HepG2 (cell line): ENCODE measurements around the gene ANGPTL2. TPM values are rescaled to one million over a fixed set of nuclear protein-coding genes. Genes with fewer than 3 reads are reported as not detected.

Experiments used
- ATAC-seq: fragments of 200-7000 bp; cut with Tn5 transposase; 3 replicates; pipeline ENCODE4 v1.9.1; 2020; ENCODE audit warnings: mild to moderate bottlenecking, moderate library complexity
- BruUV-seq: library from RNA; stranded (reverse); fragments of 400-500 nt; replicated peaks from 2 replicates; lab custom pipeline; 2021; lab: Mats Ljungman, UMichigan
- CTCF ChIA-PET: fragments of 300-600 bp; formaldehyde crosslinking; extraction: SDS; loops from one replicate; lab custom pipeline; 2021; ENCODE audit warnings: low total read pairs, inconsistent platforms, low intra/inter-chr PET ratio; lab: Yijun Ruan, JAX
- POLR2A ChIA-PET: fragments of 350-600 bp; sonication (Branson Sonifier 250); formaldehyde crosslinking; loops from one replicate; lab custom pipeline; 2020; ENCODE audit warnings: antibody characterized with exemption, inconsistent platforms; lab: Yijun Ruan, JAX
- DNase-seq: peaks from one replicate; pipeline ENCODE4 v3.0.0-alpha.2; 2015; ENCODE audit warnings: low spot score
- FAIRE-seq: peaks from 3 replicates; lab custom pipeline; 2011; peaks lifted over from hg19 to GRCh38; lab: Jason Lieb, UNC
- H2AFZ ChIP-seq: one replicate; pipeline ENCODE4 v1.6.1; 2011; ENCODE audit warnings: low read length, inconsistent platforms
- H3K27ac ChIP-seq: fragments of 300-600 bp; 3 replicates; pipeline ENCODE4 v1.8.0; 2011; ENCODE audit warnings: mixed run types, mild to moderate bottlenecking, mixed read lengths, low read length, inconsistent platforms; ENCODE audit not compliant: insufficient read depth; ENCODE audit errors: extremely low read length
- H3K27me3 ChIP-seq, 2 experiments: fragments of 200-600 bp in 1 of 2; 2 replicates in 1 of 2; 3 replicates in 1 of 2; pipeline versions ENCODE4 v1.6.0 to v1.8.0; 2011; ENCODE audit warnings: low read length in 2 of 2, mild to moderate bottlenecking in 2 of 2, moderate library complexity in 2 of 2, inconsistent platforms in 1 of 2; ENCODE audit not compliant: insufficient read depth in 2 of 2, control insufficient read depth in 1 of 2
- H3K36me3 ChIP-seq, 2 experiments: fragments of 200-600 bp in 1 of 2; replicated peaks in 1 of 2; 2 replicates in 1 of 2; 3 replicates in 1 of 2; pipeline versions ENCODE4 v1.5.1 to v1.8.0; 2011; ENCODE audit warnings: low read length in 2 of 2, inconsistent platforms in 1 of 2; ENCODE audit not compliant: insufficient read depth in 2 of 2, control insufficient read depth in 1 of 2
- H3K4me1 ChIP-seq: 2 replicates; pipeline ENCODE4 v1.5.1; 2012; ENCODE audit warnings: low read length, inconsistent platforms; ENCODE audit not compliant: insufficient read depth
- H3K4me2 ChIP-seq: 2 replicates; pipeline ENCODE4 v1.6.0; 2011; ENCODE audit warnings: low read depth, low read length, inconsistent platforms
- H3K4me3 ChIP-seq, 3 experiments: fragments of 200-600 bp in 1 of 3; sonication (generic), shearing (Covaris generic) in 1 of 3; replicated peaks in 1 of 3; 2 replicates each; pipeline ENCODE4 v1.5.1; 2011 to 2016; ENCODE audit warnings: low read length in 3 of 3, inconsistent platforms in 2 of 3, low read depth in 2 of 3, mild to moderate bottlenecking in 2 of 3, control low read depth in 1 of 3, mixed read lengths in 1 of 3; ENCODE audit not compliant: insufficient read depth in 1 of 3
- H3K79me2 ChIP-seq: one replicate; pipeline ENCODE4 v1.6.1; 2011; ENCODE audit warnings: low read length, inconsistent platforms; ENCODE audit not compliant: insufficient read depth
- H3K9ac ChIP-seq: 2 replicates; pipeline ENCODE4 v1.6.0; 2011; ENCODE audit warnings: mild to moderate bottlenecking, low read depth, low read length, inconsistent platforms; ENCODE audit not compliant: insufficient read depth
- H3K9me3 ChIP-seq: 2 replicates; pipeline ENCODE4 v1.5.1; 2012; ENCODE audit warnings: mild to moderate bottlenecking, low read length
- H4K20me1 ChIP-seq: 2 replicates; pipeline ENCODE4 v1.6.0; 2011; ENCODE audit warnings: inconsistent platforms, mild to moderate bottlenecking, low read length, moderate library complexity; ENCODE audit not compliant: insufficient read depth
- CBFB ChIP-seq: sonication (generic); formaldehyde crosslinking; IDR thresholded peaks from 2 replicates; pipeline ENCODE4 v1.4.0; 2020; ENCODE audit warnings: missing genetic modification reagents
- CHD2 ChIP-seq: IDR thresholded peaks from 2 replicates; pipeline ENCODE4 v1.6.1; 2011; ENCODE audit warnings: low read depth, low read length, improper control_type of control experiment
- EZH2 ChIP-seq: conservative IDR thresholded peaks from 2 replicates; pipeline ENCODE4 v1.6.1; 2012; ENCODE audit warnings: mild to moderate bottlenecking, low read depth, low read length, moderate library complexity
- MED1 ChIP-seq: sonication (generic); formaldehyde crosslinking; IDR thresholded peaks from 2 replicates; pipeline ENCODE4 v1.4.0; 2020; ENCODE audit warnings: missing genetic modification reagents
- MNT ChIP-seq: fragments of 450-650 bp; IDR thresholded peaks from 2 replicates; pipeline ENCODE4 v1.6.1; 2016
- NFKBIZ ChIP-seq: IDR thresholded peaks from 2 replicates; pipeline ENCODE4 v1.6.1; 2018; ENCODE audit warnings: missing genetic modification reagents, missing compliant biosample characterization
- RBFOX2 ChIP-seq: fragments of 200-400 bp; formaldehyde crosslinking; IDR thresholded peaks from 2 replicates; pipeline ENCODE4 v1.6.1; 2017; ENCODE audit warnings: low read depth, mild to moderate bottlenecking, low read length
- RBM39 ChIP-seq: fragments of 200-400 bp; formaldehyde crosslinking; IDR thresholded peaks from one replicate; pipeline ENCODE4 v1.6.1; 2018; ENCODE audit warnings: antibody characterized with exemption, mild to moderate bottlenecking, low read depth, low read length; ENCODE audit not compliant: poor library complexity, severe bottlenecking
- SAP130 ChIP-seq: IDR thresholded peaks from 2 replicates; pipeline ENCODE4 v1.6.1; 2016; ENCODE audit warnings: low read depth
- SOX5 ChIP-seq: IDR thresholded peaks from 2 replicates; pipeline ENCODE4 v1.6.1; 2016; ENCODE audit warnings: borderline replicate concordance
- SP140L ChIP-seq: sonication (generic); formaldehyde crosslinking; IDR thresholded peaks from 2 replicates; pipeline ENCODE4 v1.4.0; 2020; ENCODE audit warnings: missing genetic modification reagents, borderline replicate concordance
- SRSF4 ChIP-seq: fragments of 200-400 bp; formaldehyde crosslinking; IDR thresholded peaks from one replicate; pipeline ENCODE4 v1.6.1; 2018; ENCODE audit warnings: mild to moderate bottlenecking, low read depth, low read length, moderate library complexity; ENCODE audit not compliant: poor library complexity, severe bottlenecking
- TARDBP ChIP-seq: sonication (generic); formaldehyde crosslinking; IDR thresholded peaks from 2 replicates; pipeline ENCODE4 v1.8.0; 2022; ENCODE audit warnings: mild to moderate bottlenecking, missing genetic modification reagents
- ZBTB38 ChIP-seq: sonication (generic); formaldehyde crosslinking; IDR thresholded peaks from 2 replicates; pipeline ENCODE4 v1.5.1; 2020; ENCODE audit warnings: mild to moderate bottlenecking, missing genetic modification reagents
- ZBTB44 ChIP-seq: sonication (generic); formaldehyde crosslinking; IDR thresholded peaks from 2 replicates; pipeline ENCODE4 v1.4.0; 2020; ENCODE audit warnings: missing genetic modification reagents
- ZFP90 ChIP-seq: sonication (generic); formaldehyde crosslinking; IDR thresholded peaks from 2 replicates; pipeline ENCODE4 v1.8.0; 2022; ENCODE audit warnings: missing genetic modification reagents, mild to moderate bottlenecking, inconsistent platforms, borderline replicate concordance
- ZNF274 ChIP-seq: sonication (generic); formaldehyde crosslinking; IDR thresholded peaks from 2 replicates; pipeline ENCODE4 v1.5.1; 2020; ENCODE audit warnings: mild to moderate bottlenecking, missing genetic modification reagents
- ZNF275 ChIP-seq: sonication (generic); formaldehyde crosslinking; IDR thresholded peaks from 2 replicates; pipeline ENCODE4 v1.8.0; 2022; ENCODE audit warnings: missing genetic modification reagents, mild to moderate bottlenecking, inconsistent platforms, borderline replicate concordance
- ZNF564 ChIP-seq: sonication (generic); formaldehyde crosslinking; IDR thresholded peaks from 2 replicates; pipeline ENCODE4 v1.8.1; 2023; ENCODE audit warnings: mild to moderate bottlenecking, missing genetic modification reagents
- ZNF747 ChIP-seq: sonication (generic); formaldehyde crosslinking; IDR thresholded peaks from 2 replicates; pipeline ENCODE4 v1.8.1; 2023; ENCODE audit warnings: missing genetic modification reagents, mild to moderate bottlenecking, borderline replicate concordance
- WGBS: methylation state at CpG from one replicate; pipeline ENCODE4 v1.1.6; 2017; ENCODE audit warnings: low lambda C conversion rate; 5-methylcytosine and 5-hydroxymethylcytosine counted together
- in situ Hi-C: cut with HindIII; loops from 2 replicates; pipeline ENCODE4 v1.10.0; 2017; ENCODE audit warnings: low pct_unique_long_range_greater_than_20kb; ENCODE audit not compliant: extremely low pct_ligation_motif_present
- intact Hi-C: fragments of 100-400 bp; cut with micrococcal nuclease; formaldehyde crosslinking; loops from one replicate; pipeline ENCODE4 v1.10.0; 2022; ENCODE audit not compliant: unreplicated experiment
- polyA plus RNA-seq, 8 experiments: library from polyadenylated mRNA; depleted of rRNA in 3 of 8; stranded (reverse) in 7 of 8; unstranded in 1 of 8; fragments of >200 nt; fragmentation: Illumina TruSeq in 4 of 8; extraction: Trizol in 4 of 8; gene quantifications; 2 replicates each; pipeline versions ENCODE4 v1.2.1 to v1.2.3, GENCODE V29; 2011 to 2016; ENCODE audit warnings: low read depth in 4 of 8, missing spikeins in 1 of 8, mixed read lengths in 1 of 8; ENCODE audit not compliant: insufficient read depth in 1 of 8
- total RNA-seq, 5 experiments: library from RNA; depleted of rRNA; stranded (reverse); fragments of >200 nt; fragmentation: Illumina TruSeq; extraction: Trizol; gene quantifications; 2 replicates each; pipeline ENCODE4 v1.2.3, GENCODE V29; 2016; ENCODE audit warnings: low read depth in 1 of 5

Gene ANGPTL2
- total and polyA plus RNA-seq, 2 of the 13 experiments (the other 11 are each of a cell fraction or from before 2014, with no cell fraction given) = 0.91 to 21.0 TPM

GRCh38 chr9:127050152-127050551 lies 72.3 kb downstream of the ANGPTL2 start:
- Histone ChIP-seq H3K27me3 (no peaks in the 10 kb centered on the region), H2AFZ (no peak overlapping the region), H3K79me2 (no peaks in the 10 kb centered on the region), H3K9ac (no peak overlapping the region), H3K36me3 (no peaks in the 10 kb centered on the region), H3K4me3 (no peak overlapping the region), H3K9me3 (no peaks in the 10 kb centered on the region), H3K27ac (no peak overlapping the region), H4K20me1 (no peaks in the 10 kb centered on the region), H3K4me2 (no peak overlapping the region), H3K4me1 (no peaks in the 10 kb centered on the region)
- CTCF ChIA-PET = no interaction called here
- intact Hi-C loops = no loop called here
- POLR2A ChIA-PET = no interaction called here
- ATAC-seq = no peak
- no peak for DNase-seq
- WGBS = 96% methylated on average over 3 of the region's 3 CpGs
- no peak for FAIRE-seq
- no TSS peak for BruUV-seq
- in situ Hi-C loops = no loop called here
- TF ChIP-seq SRSF4 = no peak
- no peak for TF ChIP-seq CHD2
- TF ChIP-seq MED1 = no peak
- no peak for TF ChIP-seq SAP130 (CRISPR knock-in tag)
- TF ChIP-seq SOX5 (CRISPR knock-in tag) = no peak
- no peak for TF ChIP-seq ZNF747 (CRISPR knock-in tag)
- no peak for TF ChIP-seq ZBTB38 (CRISPR knock-in tag)
- TF ChIP-seq ZNF275 (CRISPR knock-in tag) = no peak
- no peak for TF ChIP-seq NFKBIZ
- no peak for TF ChIP-seq ZFP90
- TF ChIP-seq RBFOX2 = no peak
- TF ChIP-seq ZNF274 (CRISPR knock-in tag) = no peak
- TF ChIP-seq MNT = no peak
- TF ChIP-seq EZH2 = no peak
- no peak for TF ChIP-seq ZBTB44 (CRISPR knock-in tag)
- no peak for TF ChIP-seq ZNF564
- no peak for TF ChIP-seq TARDBP (CRISPR knock-in tag)
- no peak for TF ChIP-seq RBM39
- no peak for TF ChIP-seq CBFB (CRISPR knock-in tag)
- no peak for TF ChIP-seq SP140L (CRISPR knock-in tag)
